ENCODE measurements around the gene ATIC. TPM values are rescaled to one million over a fixed set of nuclear protein-coding genes. Genes with fewer than 3 reads are reported as not detected.

The ATIC gene
- total RNA-seq, 4 donors from 2014 or later = 35.1 to 88.6 (median 60.7) TPM

DNA sequence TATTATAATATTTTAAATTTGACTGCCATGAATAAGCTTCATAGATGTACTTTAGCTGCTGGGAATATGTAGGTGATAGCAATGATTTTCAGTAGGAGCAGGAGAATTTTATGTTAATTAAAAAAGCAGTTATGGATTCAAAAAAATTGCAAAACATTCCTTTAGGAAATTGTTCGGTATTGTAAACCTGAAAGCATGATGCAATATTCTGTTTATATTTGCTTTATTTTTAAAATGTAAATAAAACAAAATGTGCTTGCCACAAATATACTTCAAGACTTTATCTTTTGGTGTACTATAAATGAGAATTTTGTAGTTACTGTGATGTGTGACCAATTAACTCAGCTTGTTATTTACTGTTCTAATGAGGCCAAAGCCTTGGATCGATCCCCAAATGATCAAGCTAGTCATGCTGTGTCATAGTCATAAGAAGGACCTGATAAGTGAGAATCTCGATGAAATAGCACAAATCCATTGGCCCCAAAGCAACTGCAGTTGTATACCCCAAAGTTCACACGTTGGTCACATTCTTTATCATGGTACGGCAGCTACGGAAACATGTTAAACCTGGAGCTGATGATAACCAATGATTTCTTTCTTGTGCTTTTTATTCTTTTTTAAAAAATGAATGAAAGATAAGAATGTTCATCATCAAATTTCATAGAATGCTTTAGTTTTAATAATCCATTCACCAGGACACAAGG lies 23.6 kb upstream of the ATIC start:
- 81 to 94% methylated on average over 6 of the region's 6 CpGs for WGBS, 2 donors (ENCODE audit: low coverage in 1 of 2)
- no peak for DNase-seq

DNA sequence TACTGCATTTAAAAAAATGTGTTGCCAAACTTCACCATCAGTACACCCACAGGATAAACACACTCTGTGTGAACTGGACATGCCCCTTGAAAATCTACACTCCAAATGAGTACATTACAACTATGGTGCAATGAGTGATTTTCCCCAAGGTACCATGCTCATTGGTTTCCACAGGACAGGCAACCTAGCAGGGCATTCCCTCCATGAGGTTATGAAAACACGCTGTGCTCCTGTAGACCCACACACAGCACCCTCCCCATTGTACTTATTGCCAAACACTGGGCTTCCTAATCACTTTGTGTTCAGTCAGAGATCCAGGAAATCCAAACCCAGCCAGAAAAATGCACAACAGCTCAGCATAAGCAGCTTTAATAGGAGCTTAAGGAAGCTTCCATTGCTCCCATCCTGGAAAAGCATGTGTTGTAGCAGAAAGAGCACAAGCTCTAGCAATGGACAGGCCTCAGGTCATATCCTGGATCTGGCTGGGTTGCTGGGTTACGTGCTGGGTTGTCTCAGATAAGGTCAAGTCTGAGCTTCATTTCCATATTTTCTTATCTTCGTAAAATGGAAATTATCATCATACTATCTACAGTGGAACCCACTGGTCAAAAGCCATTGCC lies 20.8 kb upstream of the ATIC start:
- in situ Hi-C loops (cut with MboI; ENCODE audit: low pct_ligation_motif_present in 1 of 4, low pct_unique_long_range_greater_than_20kb in 1 of 4, low sequenced_read_pairs in 3 of 4) = no loop called here

More for the DNA sequence above, 23.6 kb upstream of the ATIC start:
- intact Hi-C loops (cut with DNase I; ENCODE audit: low total_unique reads) = no loop called here
- Histone ChIP-seq H3K9me3 (no peaks in the 10 kb centered on the region), H3K27ac (no peak overlapping the region), H3K4me1 (no peaks in the 10 kb centered on the region), H3K4me3 (no peak overlapping the region), H3K27me3 (no peaks in the 10 kb centered on the region), H3K36me3 (no peaks in the 10 kb centered on the region)
- TF ChIP-seq POLR2A (IDR thresholded peaks at IDR 0.05) (no peak), POLR2AphosphoS5 (IDR thresholded peaks at IDR 0.05) (no peak), EP300 (IDR thresholded peaks at IDR 0.05; ENCODE audit: low read depth) (no peak)
- TF ChIP-seq, protein P1, sequence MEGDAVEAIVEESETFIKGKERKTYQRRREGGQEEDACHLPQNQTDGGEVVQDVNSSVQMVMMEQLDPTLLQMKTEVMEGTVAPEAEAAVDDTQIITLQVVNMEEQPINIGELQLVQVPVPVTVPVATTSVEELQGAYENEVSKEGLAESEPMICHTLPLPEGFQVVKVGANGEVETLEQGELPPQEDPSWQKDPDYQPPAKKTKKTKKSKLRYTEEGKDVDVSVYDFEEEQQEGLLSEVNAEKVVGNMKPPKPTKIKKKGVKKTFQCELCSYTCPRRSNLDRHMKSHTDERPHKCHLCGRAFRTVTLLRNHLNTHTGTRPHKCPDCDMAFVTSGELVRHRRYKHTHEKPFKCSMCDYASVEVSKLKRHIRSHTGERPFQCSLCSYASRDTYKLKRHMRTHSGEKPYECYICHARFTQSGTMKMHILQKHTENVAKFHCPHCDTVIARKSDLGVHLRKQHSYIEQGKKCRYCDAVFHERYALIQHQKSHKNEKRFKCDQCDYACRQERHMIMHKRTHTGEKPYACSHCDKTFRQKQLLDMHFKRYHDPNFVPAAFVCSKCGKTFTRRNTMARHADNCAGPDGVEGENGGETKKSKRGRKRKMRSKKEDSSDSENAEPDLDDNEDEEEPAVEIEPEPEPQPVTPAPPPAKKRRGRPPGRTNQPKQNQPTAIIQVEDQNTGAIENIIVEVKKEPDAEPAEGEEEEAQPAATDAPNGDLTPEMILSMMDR (IDR thresholded peaks at IDR 0.05) = no peak
- in situ Hi-C loops (cut with MboI; ENCODE audit: low pct_ligation_motif_present in 1 of 4, low pct_unique_long_range_greater_than_20kb in 1 of 4, low sequenced_read_pairs in 3 of 4) = no loop called here

DNA sequence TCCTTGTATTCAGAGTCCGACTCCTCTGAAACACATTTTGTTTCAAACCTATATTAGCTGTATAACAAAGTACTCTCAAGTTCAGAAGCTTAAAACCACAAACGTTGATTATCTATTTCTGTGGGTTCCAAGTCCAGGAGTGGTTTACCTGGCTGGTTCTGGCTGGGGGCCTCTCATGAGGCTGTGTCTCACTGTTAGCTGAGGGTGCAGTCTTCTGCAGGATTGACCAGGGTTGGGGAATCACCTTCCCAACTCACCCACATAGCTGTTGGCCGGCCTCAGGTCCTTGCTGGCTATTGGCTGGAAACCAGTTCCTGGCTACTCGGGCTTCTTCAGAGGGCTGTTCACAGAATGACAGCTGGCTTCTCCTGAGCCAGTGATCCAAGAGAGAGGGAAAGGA lies 18.0 kb upstream of the ATIC start:
- no peaks in the 10 kb centered on the region for H3K9me3 ChIP-seq
- H3K36me3 ChIP-seq = no peaks in the 10 kb centered on the region
- no peak overlapping the region for H3K4me3 ChIP-seq
- in situ Hi-C loops (cut with MboI; ENCODE audit: low pct_ligation_motif_present in 1 of 4, low pct_unique_long_range_greater_than_20kb in 1 of 4, low sequenced_read_pairs in 3 of 4) = no loop called here
- TF ChIP-seq EP300 (IDR thresholded peaks at IDR 0.05; ENCODE audit: low read depth) (no peak), POLR2A (IDR thresholded peaks at IDR 0.05) (no peak), POLR2AphosphoS5 (IDR thresholded peaks at IDR 0.05) (no peak)
- TF ChIP-seq, protein P1 (IDR thresholded peaks at IDR 0.05) = no peak
- intact Hi-C loops (cut with DNase I; ENCODE audit: low total_unique reads) = no loop called here
- WGBS, 2 donors (ENCODE audit: low coverage in 1 of 2) = 81 to 100% methylated on average over 1 to 4 of the region's 4 CpGs
- H3K4me1 ChIP-seq = no peaks in the 10 kb centered on the region
- H3K27ac ChIP-seq = no peak overlapping the region
- H3K27me3 ChIP-seq = no peaks in the 10 kb centered on the region
- DNase-seq = no peak

More for the DNA sequence above, 20.8 kb upstream of the ATIC start:
- intact Hi-C loops (cut with DNase I; ENCODE audit: low total_unique reads) = no loop called here
- Histone ChIP-seq H3K4me3 (no peak overlapping the region), H3K27ac (no peak overlapping the region), H3K27me3 (no peaks in the 10 kb centered on the region), H3K36me3 (no peaks in the 10 kb centered on the region), H3K9me3 (no peaks in the 10 kb centered on the region), H3K4me1 (no peaks in the 10 kb centered on the region)
- no peak for DNase-seq
- 87 to 100% methylated on average over 1 to 3 of the region's 3 CpGs for WGBS, 2 donors (ENCODE audit: low coverage in 1 of 2)
- TF ChIP-seq EP300 (IDR thresholded peaks at IDR 0.05; ENCODE audit: low read depth) (no peak), POLR2AphosphoS5 (IDR thresholded peaks at IDR 0.05) (no peak), POLR2A (IDR thresholded peaks at IDR 0.05) (no peak)
- TF ChIP-seq, protein P1 (IDR thresholded peaks at IDR 0.05) = no peak

DNA sequence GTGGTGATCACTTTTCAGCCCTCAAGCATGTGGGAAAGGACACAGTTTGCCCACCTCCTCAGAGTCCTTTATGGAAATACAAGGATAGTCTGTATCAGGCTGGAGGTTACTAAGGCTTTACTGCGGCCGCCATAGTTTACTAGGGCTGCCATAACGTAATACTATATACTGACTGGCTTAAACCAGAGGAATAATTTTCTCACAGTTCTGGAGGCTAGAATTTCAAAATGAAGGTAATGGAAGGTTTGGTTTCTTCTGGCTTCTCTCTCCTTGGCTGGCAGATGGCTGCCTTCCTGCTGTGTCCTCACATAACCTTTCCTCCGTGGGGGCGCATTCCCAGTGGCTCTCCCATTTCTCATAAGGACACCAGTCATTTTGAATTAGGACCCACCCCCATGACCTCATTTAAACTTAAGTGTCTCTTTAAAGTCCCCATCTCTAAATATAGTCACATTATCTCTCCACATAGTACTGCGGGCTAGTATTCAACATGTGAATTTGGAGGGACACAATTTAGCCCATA lies 12.5 kb upstream of the ATIC start:
- no peaks in the 10 kb centered on the region for H3K27me3 ChIP-seq
- intact Hi-C loops (cut with DNase I; ENCODE audit: low total_unique reads) = no loop called here
- no peaks in the 10 kb centered on the region for H3K36me3 ChIP-seq
- H3K4me3 ChIP-seq = no peak overlapping the region
- H3K4me1 ChIP-seq = no peaks in the 10 kb centered on the region
- H3K27ac ChIP-seq = no peak overlapping the region
- WGBS, 2 donors (ENCODE audit: low coverage in 1 of 2) = 88 to 93% methylated on average over 1 to 6 of the region's 6 CpGs
- TF ChIP-seq, protein P1 (IDR thresholded peaks at IDR 0.05) = no peak
- TF ChIP-seq POLR2AphosphoS5 (IDR thresholded peaks at IDR 0.05) = no peak
- no peak for TF ChIP-seq EP300 (IDR thresholded peaks at IDR 0.05; ENCODE audit: low read depth)
- no peak for TF ChIP-seq POLR2A (IDR thresholded peaks at IDR 0.05)
- no peak for DNase-seq
- H3K9me3 ChIP-seq = peaks cover 4 to 5% of the 10 kb centered on the region in 2 donors
- in situ Hi-C loops (cut with MboI; ENCODE audit: low pct_ligation_motif_present in 1 of 4, low pct_unique_long_range_greater_than_20kb in 1 of 4, low sequenced_read_pairs in 3 of 4) = no loop called here
